Measurements from ENCODE around the gene KCNMA1.

KCNMA1 gene

GRCh38 chr10:76874896-76875295 is 762.7 kb downstream of the KCNMA1 start:
- Histone ChIP-seq H3K9me3 (ENCODE audit: insufficient read depth, low read length) (no peaks in the 10 kb centered on the region), H3K9ac (ENCODE audit: insufficient read length, low read depth) (no peak overlapping the region), H3K36me3 (ENCODE audit: insufficient read depth, insufficient read length, low read length) (no peaks in the 10 kb centered on the region), H3K27me3 (ENCODE audit: insufficient read depth, insufficient read length) (no peaks in the 10 kb centered on the region), H3K4me1 (ENCODE audit: insufficient read depth, insufficient read length) (no peaks in the 10 kb centered on the region), H3K4me3 (ENCODE audit: insufficient read length, low read depth) (no peak overlapping the region)
- TF ChIP-seq ZNF274 (IDR thresholded peaks at IDR 0.05; ENCODE audit: low read depth, low read length) (no peak), YY1 (IDR thresholded peaks at IDR 0.05; ENCODE audit: insufficient read depth, insufficient read length) (no peak), SUZ12 (IDR thresholded peaks at IDR 0.05; ENCODE audit: extremely low read depth, insufficient read depth, insufficient read length) (no peak)
- no peak for DNase-seq (ENCODE audit: low read depth, low spot score)

- no peak for DNase-seq (ENCODE audit: low read depth, low spot score)
- Histone ChIP-seq H3K4me1 (ENCODE audit: insufficient read depth, insufficient read length) (no peaks in the 10 kb centered on the region), H3K36me3 (ENCODE audit: insufficient read depth, insufficient read length, low read length) (no peaks in the 10 kb centered on the region), H3K9ac (ENCODE audit: insufficient read length, low read depth) (no peak overlapping the region), H3K9me3 (ENCODE audit: insufficient read depth, low read length) (no peaks in the 10 kb centered on the region), H3K4me3 (ENCODE audit: insufficient read length, low read depth) (no peak overlapping the region), H3K27me3 (ENCODE audit: insufficient read depth, insufficient read length) (no peaks in the 10 kb centered on the region)
- TF ChIP-seq SUZ12 (IDR thresholded peaks at IDR 0.05; ENCODE audit: extremely low read depth, insufficient read depth, insufficient read length) (no peak), ZNF274 (IDR thresholded peaks at IDR 0.05; ENCODE audit: low read depth, low read length) (no peak), YY1 (IDR thresholded peaks at IDR 0.05; ENCODE audit: insufficient read depth, insufficient read length) (no peak)
These were observed 763.4 kb downstream of the KCNMA1 start for GRCh38 chr10:76874176-76874575.

- no peak for DNase-seq (ENCODE audit: low read depth, low spot score)
- Histone ChIP-seq H3K9me3 (ENCODE audit: insufficient read depth, low read length) (no peaks in the 10 kb centered on the region), H3K4me1 (ENCODE audit: insufficient read depth, insufficient read length) (no peaks in the 10 kb centered on the region), H3K4me3 (ENCODE audit: insufficient read length, low read depth) (no peak overlapping the region), H3K9ac (ENCODE audit: insufficient read length, low read depth) (no peak overlapping the region), H3K27me3 (ENCODE audit: insufficient read depth, insufficient read length) (no peaks in the 10 kb centered on the region), H3K36me3 (ENCODE audit: insufficient read depth, insufficient read length, low read length) (no peaks in the 10 kb centered on the region)
- TF ChIP-seq ZNF274 (IDR thresholded peaks at IDR 0.05; ENCODE audit: low read depth, low read length) (no peak), YY1 (IDR thresholded peaks at IDR 0.05; ENCODE audit: insufficient read depth, insufficient read length) (no peak), SUZ12 (IDR thresholded peaks at IDR 0.05; ENCODE audit: extremely low read depth, insufficient read depth, insufficient read length) (no peak)
These were observed 765.8 kb downstream of the KCNMA1 start for GRCh38 chr10:76871697-76872295.

- no peak for DNase-seq (ENCODE audit: low read depth, low spot score)
- no peaks in the 10 kb centered on the region for H3K9me3 ChIP-seq (ENCODE audit: insufficient read depth, low read length)
- H3K4me3 ChIP-seq (ENCODE audit: insufficient read length, low read depth): no peak overlapping the region
- no peaks in the 10 kb centered on the region for H3K36me3 ChIP-seq (ENCODE audit: insufficient read depth, insufficient read length, low read length)
- no peak overlapping the region for H3K9ac ChIP-seq (ENCODE audit: insufficient read length, low read depth)
- H3K27me3 ChIP-seq (ENCODE audit: insufficient read depth, insufficient read length): no peaks in the 10 kb centered on the region
- TF ChIP-seq YY1 (IDR thresholded peaks at IDR 0.05; ENCODE audit: insufficient read depth, insufficient read length) (no peak), SUZ12 (IDR thresholded peaks at IDR 0.05; ENCODE audit: extremely low read depth, insufficient read depth, insufficient read length) (no peak), ZNF274 (IDR thresholded peaks at IDR 0.05; ENCODE audit: low read depth, low read length) (no peak)
- no peaks in the 10 kb centered on the region for H3K4me1 ChIP-seq (ENCODE audit: insufficient read depth, insufficient read length)
These were observed 767.7 kb downstream of the KCNMA1 start for GRCh38 chr10:76869931-76870330.

GRCh38 chr10:76868098-76868977 is 769.3 kb downstream of the KCNMA1 start:
- no peak for DNase-seq (ENCODE audit: low read depth, low spot score)
- Histone ChIP-seq H3K9ac (ENCODE audit: insufficient read length, low read depth) (no peak overlapping the region), H3K4me3 (ENCODE audit: insufficient read length, low read depth) (no peak overlapping the region), H3K9me3 (ENCODE audit: insufficient read depth, low read length) (no peaks in the 10 kb centered on the region), H3K36me3 (ENCODE audit: insufficient read depth, insufficient read length, low read length) (no peaks in the 10 kb centered on the region), H3K27me3 (ENCODE audit: insufficient read depth, insufficient read length) (no peaks in the 10 kb centered on the region), H3K4me1 (ENCODE audit: insufficient read depth, insufficient read length) (no peaks in the 10 kb centered on the region)
- no peak for TF ChIP-seq SUZ12 (IDR thresholded peaks at IDR 0.05; ENCODE audit: extremely low read depth, insufficient read depth, insufficient read length)
- no peak for TF ChIP-seq ZNF274 (IDR thresholded peaks at IDR 0.05; ENCODE audit: low read depth, low read length)
- no peak for TF ChIP-seq YY1 (IDR thresholded peaks at IDR 0.05; ENCODE audit: insufficient read depth, insufficient read length)

- Histone ChIP-seq H3K27me3 (ENCODE audit: insufficient read depth, insufficient read length) (no peaks in the 10 kb centered on the region), H3K36me3 (ENCODE audit: insufficient read depth, insufficient read length, low read length) (no peaks in the 10 kb centered on the region), H3K9ac (ENCODE audit: insufficient read length, low read depth) (no peak overlapping the region), H3K4me1 (ENCODE audit: insufficient read depth, insufficient read length) (no peaks in the 10 kb centered on the region), H3K9me3 (ENCODE audit: insufficient read depth, low read length) (no peaks in the 10 kb centered on the region), H3K4me3 (ENCODE audit: insufficient read length, low read depth) (no peak overlapping the region)
- TF ChIP-seq ZNF274 (IDR thresholded peaks at IDR 0.05; ENCODE audit: low read depth, low read length) (no peak), SUZ12 (IDR thresholded peaks at IDR 0.05; ENCODE audit: extremely low read depth, insufficient read depth, insufficient read length) (no peak), YY1 (IDR thresholded peaks at IDR 0.05; ENCODE audit: insufficient read depth, insufficient read length) (no peak)
- no peak for DNase-seq (ENCODE audit: low read depth, low spot score)
These were observed 770.6 kb downstream of the KCNMA1 start for GRCh38 chr10:76866841-76867586.

GRCh38 chr10:76864922-76865321 is 772.7 kb downstream of the KCNMA1 start:
- Histone ChIP-seq H3K36me3 (ENCODE audit: insufficient read depth, insufficient read length, low read length) (no peaks in the 10 kb centered on the region), H3K4me3 (ENCODE audit: insufficient read length, low read depth) (no peak overlapping the region), H3K27me3 (ENCODE audit: insufficient read depth, insufficient read length) (no peaks in the 10 kb centered on the region), H3K9ac (ENCODE audit: insufficient read length, low read depth) (no peak overlapping the region), H3K4me1 (ENCODE audit: insufficient read depth, insufficient read length) (no peaks in the 10 kb centered on the region), H3K9me3 (ENCODE audit: insufficient read depth, low read length) (no peaks in the 10 kb centered on the region)
- no peak for TF ChIP-seq YY1 (IDR thresholded peaks at IDR 0.05; ENCODE audit: insufficient read depth, insufficient read length)
- no peak for TF ChIP-seq ZNF274 (IDR thresholded peaks at IDR 0.05; ENCODE audit: low read depth, low read length)
- TF ChIP-seq SUZ12 (IDR thresholded peaks at IDR 0.05; ENCODE audit: extremely low read depth, insufficient read depth, insufficient read length): no peak
- no peak for DNase-seq (ENCODE audit: low read depth, low spot score)

Data from NT2/D1 (cell line).